Epithelial cell of proximal tubule (primary cell): ENCODE results near the gene SAMD8. TPM values are rescaled to one million over a fixed set of nuclear protein-coding genes. Genes with fewer than 3 reads are reported as not detected.

ENCODE experiments used
- DNase-seq: peaks from one replicate; pipeline ENCODE4 v3.0.0-alpha.2; 2011; ENCODE audit warnings: low read depth
- H3K4me3 ChIP-seq: 2 replicates; pipeline ENCODE4 v1.5.1; 2011; ENCODE audit warnings: low read depth, mild to moderate bottlenecking, low read length
- total RNA-seq: library from RNA; depleted of rRNA; stranded (reverse); fragments of >200 nt; gene quantifications from 2 replicates; pipeline ENCODE4 v1.2.3, GENCODE V29; 2015
- TF ChIP-seq, protein P1 (sequence below): conservative IDR thresholded peaks from 2 replicates; pipeline ENCODE4 v1.5.1; 2012; ENCODE audit warnings: low read depth, mild to moderate bottlenecking, low read length

Gene SAMD8
- total RNA-seq = 8.0 and 11.3 TPM in 2 replicates

DNA sequence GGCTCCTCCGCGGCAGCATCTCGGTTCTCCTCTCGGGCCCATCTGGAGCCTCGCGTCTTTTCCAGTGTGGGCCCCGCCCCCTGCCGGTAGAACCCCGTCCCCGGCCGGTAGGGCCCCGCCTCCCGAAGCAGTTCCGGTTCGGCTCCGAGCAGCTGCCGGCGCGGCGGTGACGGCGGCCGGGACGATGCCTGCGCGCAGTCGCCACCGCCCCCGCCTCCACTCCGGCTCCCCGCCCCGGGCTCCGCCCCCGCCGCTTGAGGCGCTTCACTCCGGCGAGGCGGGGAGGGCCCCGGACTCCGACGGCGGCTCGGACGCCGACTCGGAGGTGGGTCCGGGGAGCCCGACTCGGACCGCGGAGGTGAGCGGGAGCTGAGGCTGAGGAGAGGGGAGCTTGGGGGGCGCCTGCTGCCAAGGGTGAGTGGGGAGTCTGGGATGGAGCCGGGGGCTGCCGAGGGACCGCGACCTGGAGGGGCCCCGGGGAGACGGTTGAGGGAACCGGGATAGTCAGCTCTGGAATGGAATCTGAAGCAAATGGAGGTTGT, at the start of gene SAMD8:
Gene SAMD8 (plus strand): TSS at position 292 of the 542 bp plus-strand sequence. CDS start 38,873 bp downstream, outside the sequence.
- peak within 1 kb of the TSS; percentile 99 for H3K4me3 ChIP-seq
- TF ChIP-seq, protein P1, sequence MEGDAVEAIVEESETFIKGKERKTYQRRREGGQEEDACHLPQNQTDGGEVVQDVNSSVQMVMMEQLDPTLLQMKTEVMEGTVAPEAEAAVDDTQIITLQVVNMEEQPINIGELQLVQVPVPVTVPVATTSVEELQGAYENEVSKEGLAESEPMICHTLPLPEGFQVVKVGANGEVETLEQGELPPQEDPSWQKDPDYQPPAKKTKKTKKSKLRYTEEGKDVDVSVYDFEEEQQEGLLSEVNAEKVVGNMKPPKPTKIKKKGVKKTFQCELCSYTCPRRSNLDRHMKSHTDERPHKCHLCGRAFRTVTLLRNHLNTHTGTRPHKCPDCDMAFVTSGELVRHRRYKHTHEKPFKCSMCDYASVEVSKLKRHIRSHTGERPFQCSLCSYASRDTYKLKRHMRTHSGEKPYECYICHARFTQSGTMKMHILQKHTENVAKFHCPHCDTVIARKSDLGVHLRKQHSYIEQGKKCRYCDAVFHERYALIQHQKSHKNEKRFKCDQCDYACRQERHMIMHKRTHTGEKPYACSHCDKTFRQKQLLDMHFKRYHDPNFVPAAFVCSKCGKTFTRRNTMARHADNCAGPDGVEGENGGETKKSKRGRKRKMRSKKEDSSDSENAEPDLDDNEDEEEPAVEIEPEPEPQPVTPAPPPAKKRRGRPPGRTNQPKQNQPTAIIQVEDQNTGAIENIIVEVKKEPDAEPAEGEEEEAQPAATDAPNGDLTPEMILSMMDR = peak; percentile 14
- peak; percentile 39 for DNase-seq

DNA sequence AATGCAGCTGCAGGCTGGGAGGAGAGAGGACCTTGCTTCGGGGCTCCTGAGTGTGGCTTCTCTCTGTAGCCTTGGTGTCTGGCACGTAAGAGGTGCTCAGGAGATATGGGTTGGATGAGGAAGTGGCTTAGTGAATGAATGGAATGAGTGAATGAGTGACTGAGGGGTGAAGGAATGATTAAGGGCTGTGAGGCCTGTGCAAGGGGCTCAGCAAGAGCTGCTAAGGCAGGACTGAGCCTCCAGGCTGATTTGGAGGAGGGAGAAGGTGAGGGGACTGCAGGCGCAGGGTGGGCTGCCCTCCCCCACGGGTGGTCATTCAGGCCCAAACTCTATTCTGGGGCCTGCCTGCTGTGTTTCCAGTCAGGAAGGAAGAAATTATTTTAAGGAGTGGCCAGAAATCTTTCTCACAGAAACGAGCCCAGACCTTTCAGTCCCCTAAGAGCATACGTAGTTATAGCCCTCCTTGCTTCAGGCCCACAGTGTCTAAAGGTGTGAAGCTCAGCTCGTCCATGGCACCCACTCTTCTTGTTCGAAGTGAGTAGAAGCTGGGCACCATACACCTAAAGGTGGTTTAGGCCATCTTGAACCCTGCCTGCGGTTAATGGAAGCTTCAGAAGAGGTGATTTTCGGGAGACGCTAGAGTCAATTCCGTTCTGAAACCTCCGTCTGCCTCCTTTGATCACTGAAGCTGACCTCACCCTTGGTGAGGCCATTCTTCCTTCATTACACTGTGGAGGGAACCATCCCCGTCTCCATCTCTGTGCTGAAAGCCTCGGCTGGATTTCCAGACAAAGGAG, 49.5 kb upstream of the SAMD8 start:
- no peak overlapping the region for H3K4me3 ChIP-seq
- TF ChIP-seq, protein P1 = no peak
- no peak for DNase-seq

DNA sequence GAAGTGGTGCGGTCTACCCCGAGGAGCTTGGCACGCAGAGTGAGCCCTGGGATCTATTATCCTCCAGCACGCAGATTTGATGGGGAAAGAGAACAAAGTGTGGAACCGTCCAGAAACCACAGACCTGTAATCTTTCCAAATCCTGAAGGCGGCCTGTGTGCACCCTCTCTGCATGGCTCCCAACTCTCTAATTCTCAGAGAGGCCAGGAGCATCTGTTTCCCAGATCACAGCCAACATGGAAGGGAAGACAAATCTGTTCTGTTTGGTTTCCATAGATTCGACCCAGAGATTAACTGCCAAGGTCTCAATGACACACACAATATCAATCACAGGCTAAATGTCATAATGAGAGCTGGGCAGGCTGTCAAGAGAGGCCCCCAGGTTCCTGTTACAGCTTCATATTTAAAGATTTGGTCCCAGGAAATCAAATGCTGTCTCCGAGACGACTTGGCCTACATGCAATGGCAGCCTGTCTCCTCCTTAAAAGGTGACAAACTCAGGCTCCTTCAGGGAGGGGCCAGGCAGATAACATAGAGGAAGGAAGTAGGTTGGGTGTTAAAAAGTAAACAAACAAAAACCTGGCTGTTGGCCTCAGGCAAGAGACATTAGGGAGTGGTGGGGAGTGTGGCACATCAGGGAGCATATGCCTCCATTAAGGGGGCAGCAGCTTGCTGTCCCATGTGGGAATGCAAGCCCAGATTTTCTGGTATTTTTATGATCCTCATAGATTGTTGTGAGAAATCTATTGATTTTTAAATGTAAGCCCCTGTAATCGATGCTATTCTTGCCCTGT, 48.8 kb upstream of the SAMD8 start:
- H3K4me3 ChIP-seq = no peak overlapping the region
- no peak for DNase-seq
- TF ChIP-seq, protein P1 = no peak

DNA sequence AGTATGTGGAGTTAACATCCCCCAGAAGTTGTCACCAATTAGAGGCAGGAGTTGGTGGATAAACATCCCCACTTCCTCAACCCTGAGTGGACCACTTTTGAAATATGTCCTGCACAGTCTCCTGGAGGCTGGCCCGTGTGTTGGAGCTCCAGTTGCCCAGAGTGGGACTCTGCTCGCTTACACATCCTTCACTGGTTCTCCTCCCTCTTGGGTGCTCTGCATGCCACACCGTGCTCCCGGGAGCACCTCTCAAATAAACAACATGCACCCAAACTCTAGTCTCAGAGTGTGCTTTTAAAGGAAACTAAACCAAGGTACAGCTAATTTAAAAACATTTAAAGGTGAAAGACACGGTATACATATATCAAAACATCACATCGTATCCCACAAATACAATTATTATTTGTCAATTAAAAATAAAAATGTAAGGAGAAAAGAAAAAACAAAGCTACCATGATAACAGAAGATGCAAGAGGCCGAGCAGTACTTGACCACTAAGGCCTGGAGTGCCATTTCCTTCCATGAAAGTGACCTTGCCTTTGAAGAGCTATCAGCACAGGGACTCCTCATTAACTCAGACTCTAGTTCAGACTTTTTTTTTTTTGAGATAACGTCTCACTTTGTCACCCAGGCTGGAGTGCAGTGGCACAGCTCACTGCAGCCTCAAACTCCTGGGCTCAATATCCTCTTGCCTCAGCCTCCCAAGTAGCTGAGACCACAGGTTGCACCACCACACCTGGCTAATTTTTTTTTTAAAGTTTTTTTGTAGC, 47.8 kb upstream of the SAMD8 start:
- no peak overlapping the region for H3K4me3 ChIP-seq
- no peak for DNase-seq
- TF ChIP-seq, protein P1 = no peak

DNA sequence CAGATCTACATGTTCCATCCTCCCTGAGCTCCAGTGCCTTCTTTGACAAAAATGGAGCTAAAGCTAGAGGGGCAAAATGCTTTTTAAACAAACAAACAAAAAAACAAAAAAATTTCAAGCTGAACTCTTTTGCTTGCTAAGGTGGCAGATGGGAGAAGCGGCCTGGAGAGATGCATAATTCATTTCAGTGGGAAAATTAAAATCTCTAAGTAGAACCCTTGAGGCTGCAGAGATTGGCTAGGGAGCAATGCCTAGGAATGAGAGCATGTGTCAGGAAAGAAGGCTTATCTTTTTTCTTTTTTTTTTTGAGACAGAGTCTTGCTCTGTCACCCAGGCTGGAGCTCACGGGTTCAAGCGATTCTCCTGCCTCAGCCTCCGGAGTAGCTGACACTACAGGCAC, 46.4 kb upstream of the SAMD8 start:
- TF ChIP-seq, protein P1 = no peak
- H3K4me3 ChIP-seq = no peak overlapping the region
- DNase-seq = no peak

DNA sequence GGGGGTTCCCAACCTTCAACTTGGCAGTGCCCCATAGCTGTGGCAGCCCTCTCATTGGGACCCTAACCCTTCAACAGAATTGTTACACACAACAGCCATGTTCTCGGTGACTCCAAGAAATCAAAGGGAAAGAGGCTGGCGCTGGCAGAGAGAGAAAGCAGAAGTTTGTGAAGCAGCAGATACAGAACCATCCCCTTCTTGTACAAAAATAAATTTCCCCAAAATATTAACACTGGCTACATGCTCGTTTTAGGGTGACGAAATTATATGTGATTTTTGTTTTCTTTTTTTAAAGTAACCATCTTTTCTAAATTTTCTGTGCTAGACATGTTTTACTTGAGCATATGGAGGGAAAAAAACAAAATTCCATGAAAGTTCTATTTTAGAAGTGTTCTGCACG, 45.2 kb upstream of the SAMD8 start:
- TF ChIP-seq, protein P1 = no peak
- DNase-seq = no peak
- no peak overlapping the region for H3K4me3 ChIP-seq
